Activated T-cell treated with anti-CD3 and anti-CD28 coated beads, Interleukin-2, amount 50 U/mL, for 24 hours (primary cell): ENCODE measurements around the gene PRKAR2A.
"Not testable (repeated sequence)": the region's sequence is repeated elsewhere in the genome, so short reads cannot be mapped to it uniquely, and the experiment has no call there.

Source experiments
- DNase-seq: peaks from one replicate; pipeline ENCODE4 v3.0.0-alpha.2; 2020
- H3K27ac Mint-ChIP-seq: 2 replicates; pipeline ENCODE4 v1.8.0; 2020; ENCODE audit warnings: mild to moderate bottlenecking, mixed read lengths
- H3K27me3 Mint-ChIP-seq: 2 replicates; pipeline ENCODE4 v1.8.0; 2020; ENCODE audit warnings: mixed read lengths
- H3K36me3 Mint-ChIP-seq: 2 replicates; pipeline ENCODE4 v1.8.0; 2020; ENCODE audit warnings: low read depth, mixed read lengths
- H3K4me1 Mint-ChIP-seq: 2 replicates; pipeline ENCODE4 v1.8.0; 2020; ENCODE audit warnings: low read depth, mixed read lengths
- H3K4me3 Mint-ChIP-seq: 2 replicates; pipeline ENCODE4 v1.8.0; 2020; ENCODE audit warnings: mild to moderate bottlenecking, moderate library complexity, mixed read lengths
- H3K9me3 Mint-ChIP-seq: 2 replicates; pipeline ENCODE4 v1.8.0; 2020; ENCODE audit warnings: mixed read lengths

PRKAR2A gene

GRCh38 chr3:48855681-48856447 lies 8.2 kb upstream of the PRKAR2A start:
- no peak for DNase-seq
- H3K27ac Mint-ChIP-seq: no peak overlapping the region
- H3K9me3 Mint-ChIP-seq: no peaks in the 10 kb centered on the region
- H3K27me3 Mint-ChIP-seq: no peaks in the 10 kb centered on the region
- no peaks in the 10 kb centered on the region for H3K4me1 Mint-ChIP-seq
- H3K4me3 Mint-ChIP-seq: no peak overlapping the region
- peaks cover 38% of the 10 kb centered on the region for H3K36me3 Mint-ChIP-seq

GRCh38 chr3:48852151-48852550 lies 4.5 kb upstream of the PRKAR2A start:
- H3K27me3 Mint-ChIP-seq: no peaks in the 10 kb centered on the region
- peaks cover 17% of the 10 kb centered on the region for H3K36me3 Mint-ChIP-seq
- H3K4me1 Mint-ChIP-seq: peaks cover 8% of the 10 kb centered on the region
- H3K4me3 Mint-ChIP-seq: no peak overlapping the region
- no peak for DNase-seq
- H3K9me3 Mint-ChIP-seq: no peaks in the 10 kb centered on the region
- no peak overlapping the region for H3K27ac Mint-ChIP-seq

DNA sequence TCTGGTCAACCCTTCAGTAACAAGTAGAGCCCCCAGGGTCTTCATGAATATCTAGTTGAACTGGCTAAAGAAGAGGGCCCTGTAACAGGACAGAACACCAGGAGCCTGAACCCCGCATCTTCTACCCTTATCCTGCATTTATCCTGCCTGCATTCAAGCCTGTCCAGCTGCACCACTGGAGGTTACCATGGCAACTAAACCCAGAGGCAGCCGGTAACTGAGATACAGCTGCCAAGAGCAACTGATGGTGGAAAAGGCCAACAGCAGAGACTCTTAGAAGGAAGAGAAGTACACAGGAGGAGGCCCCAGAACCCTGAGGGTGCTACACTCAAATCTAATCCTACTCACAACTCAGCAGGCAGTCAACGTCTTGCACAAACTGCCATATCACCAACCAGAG lies 3.7 kb upstream of the PRKAR2A start:
- DNase-seq: no peak
- no peaks in the 10 kb centered on the region for H3K9me3 Mint-ChIP-seq

DNA sequence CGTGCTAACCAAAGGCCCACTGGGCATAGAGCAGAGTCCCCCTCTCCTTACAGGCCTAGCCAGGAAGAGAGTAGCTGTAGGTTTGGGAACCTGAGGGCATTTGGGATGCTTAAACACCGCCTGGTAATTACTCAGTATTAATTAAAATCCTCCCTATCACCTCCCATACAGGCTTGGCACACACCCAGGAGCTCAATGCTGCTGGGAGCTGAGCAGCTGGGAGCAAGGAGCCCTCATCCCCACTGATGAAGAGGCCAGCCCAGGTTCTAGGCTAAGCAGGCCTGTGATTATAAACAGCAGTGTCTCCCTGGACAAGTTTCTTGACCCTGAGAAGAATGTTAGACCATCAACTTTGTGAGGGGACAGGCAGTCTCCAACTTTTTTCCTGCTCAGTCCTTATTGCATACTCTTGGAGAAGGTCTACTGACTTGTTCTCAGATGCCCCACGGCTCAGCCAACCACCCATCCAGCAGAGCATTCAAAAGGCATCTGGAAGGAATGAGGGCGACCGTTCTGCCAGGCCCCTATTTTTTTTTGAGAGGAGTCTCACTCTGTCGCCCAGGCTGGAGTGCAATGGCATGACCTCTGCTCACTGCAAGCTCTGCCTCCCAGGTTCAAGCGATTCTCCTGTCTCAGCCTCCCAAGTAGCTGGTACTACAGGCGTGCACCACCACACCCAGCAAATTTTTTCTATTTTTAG lies 1.3 kb upstream of the PRKAR2A start:
- Mint-ChIP-seq H3K4me3 (no peak overlapping the region), H3K27ac (peak overlapping the region; percentile 96)

More for the DNA sequence above, 3.7 kb upstream of the PRKAR2A start:
- peaks cover 16% of the 10 kb centered on the region for H3K36me3 Mint-ChIP-seq
- H3K4me3 Mint-ChIP-seq: no peak overlapping the region
- no peak overlapping the region for H3K27ac Mint-ChIP-seq
- H3K27me3 Mint-ChIP-seq: no peaks in the 10 kb centered on the region
- peaks cover 14% of the 10 kb centered on the region for H3K4me1 Mint-ChIP-seq

GRCh38 chr3:48847053-48847503 lies 596 bp downstream of the PRKAR2A start:
- Mint-ChIP-seq H3K4me3 (peak overlapping the region; percentile 87), H3K27me3 (no peaks in the 10 kb centered on the region), H3K27ac (peak overlapping the region; percentile 85), H3K4me1 (peaks cover 28% of the 10 kb centered on the region), H3K9me3 (no peaks in the 10 kb centered on the region), H3K36me3 (peaks cover 16% of the 10 kb centered on the region)
- DNase-seq: peak; percentile 73

More for the DNA sequence above, 1.3 kb upstream of the PRKAR2A start:
- peaks cover 28% of the 10 kb centered on the region for H3K4me1 Mint-ChIP-seq
- peaks cover 16% of the 10 kb centered on the region for H3K36me3 Mint-ChIP-seq
- DNase-seq: no peak
- no peaks in the 10 kb centered on the region for H3K27me3 Mint-ChIP-seq
- no peaks in the 10 kb centered on the region for H3K9me3 Mint-ChIP-seq

GRCh38 chr3:48845170-48845569 lies 2.5 kb downstream of the PRKAR2A start:
- peaks cover 29% of the 10 kb centered on the region for H3K4me1 Mint-ChIP-seq
- H3K4me3 Mint-ChIP-seq: peak overlapping the region; percentile 87
- no peaks in the 10 kb centered on the region for H3K27me3 Mint-ChIP-seq
- H3K36me3 Mint-ChIP-seq: peaks cover 16% of the 10 kb centered on the region
- DNase-seq: no peak
- H3K9me3 Mint-ChIP-seq: no peaks in the 10 kb centered on the region
- no peak overlapping the region for H3K27ac Mint-ChIP-seq

GRCh38 chr3:48837163-48837562 lies 10.5 kb downstream of the PRKAR2A start:
- H3K27ac Mint-ChIP-seq: peak overlapping the region; percentile 54
- H3K36me3 Mint-ChIP-seq: peaks cover 29% of the 10 kb centered on the region
- H3K4me1 Mint-ChIP-seq: peaks cover 26% of the 10 kb centered on the region
- H3K9me3 Mint-ChIP-seq: no peaks in the 10 kb centered on the region
- no peaks in the 10 kb centered on the region for H3K27me3 Mint-ChIP-seq
- H3K4me3 Mint-ChIP-seq: no peak overlapping the region
- DNase-seq: no peak

- no peak overlapping the region for H3K27ac Mint-ChIP-seq
- H3K36me3 Mint-ChIP-seq: peaks cover 29% of the 10 kb centered on the region
- DNase-seq: no peak
- H3K4me1 Mint-ChIP-seq: peaks cover 24% of the 10 kb centered on the region
- H3K27me3 Mint-ChIP-seq: no peaks in the 10 kb centered on the region
- no peaks in the 10 kb centered on the region for H3K9me3 Mint-ChIP-seq
- H3K4me3 Mint-ChIP-seq: no peak overlapping the region
Observed at GRCh38 chr3:48835650-48836366, 11.9 kb downstream of the PRKAR2A start.

DNA sequence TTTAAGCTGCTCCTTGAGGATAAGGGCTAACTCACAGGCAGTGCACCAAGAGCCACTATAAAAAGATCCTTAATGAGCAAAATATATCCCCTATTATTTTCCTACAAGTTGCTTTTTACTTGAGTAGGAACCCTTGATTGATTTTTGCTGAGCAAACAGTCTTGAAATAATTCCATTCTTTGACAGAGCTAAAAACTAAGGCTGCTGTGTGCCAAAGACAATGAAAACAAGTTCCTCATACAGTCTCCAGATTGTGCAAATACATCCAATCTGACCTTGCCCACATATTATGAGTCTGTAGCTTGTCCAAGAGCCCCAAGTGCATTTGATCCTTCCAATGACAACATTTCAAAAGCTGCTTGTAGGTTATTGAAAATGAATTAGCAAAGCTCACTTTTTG lies 15.0 kb downstream of the PRKAR2A start:
- peaks cover 17% of the 10 kb centered on the region for H3K4me1 Mint-ChIP-seq
- H3K27ac Mint-ChIP-seq: no peak overlapping the region
- no peaks in the 10 kb centered on the region for H3K9me3 Mint-ChIP-seq
- H3K27me3 Mint-ChIP-seq: no peaks in the 10 kb centered on the region
- H3K36me3 Mint-ChIP-seq: peaks cover 23% of the 10 kb centered on the region
- no peak for DNase-seq
- no peak overlapping the region for H3K4me3 Mint-ChIP-seq

GRCh38 chr3:48830715-48831114 lies 17.0 kb downstream of the PRKAR2A start:
- no peaks in the 10 kb centered on the region for H3K9me3 Mint-ChIP-seq
- DNase-seq: no peak
- H3K27ac Mint-ChIP-seq: no peak overlapping the region
- peaks cover 13% of the 10 kb centered on the region for H3K36me3 Mint-ChIP-seq
- H3K4me3 Mint-ChIP-seq: no peak overlapping the region
- peaks cover 11% of the 10 kb centered on the region for H3K4me1 Mint-ChIP-seq
- no peaks in the 10 kb centered on the region for H3K27me3 Mint-ChIP-seq

DNA sequence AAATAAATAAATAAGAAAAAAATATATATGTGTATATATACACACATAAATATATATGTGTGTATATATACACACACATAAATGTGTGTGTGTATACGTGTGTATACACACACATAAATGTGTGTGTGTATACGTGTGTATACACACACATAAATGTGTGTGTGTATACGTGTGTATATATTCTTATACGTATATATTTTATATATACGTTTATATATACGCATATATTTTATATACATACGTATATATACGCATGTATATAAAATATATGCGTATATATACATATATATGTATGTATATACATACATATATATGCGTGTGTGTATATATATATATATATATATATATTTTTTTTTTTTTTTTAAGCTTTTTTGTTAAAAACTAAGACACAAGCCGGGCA lies 18.1 kb downstream of the PRKAR2A start:
- not testable (repeated sequence) for H3K27ac Mint-ChIP-seq, H3K9me3 Mint-ChIP-seq, H3K27me3 Mint-ChIP-seq, DNase-seq, H3K4me3 Mint-ChIP-seq, H3K36me3 Mint-ChIP-seq
- peaks cover 11% of the 10 kb centered on the region for H3K4me1 Mint-ChIP-seq

DNA sequence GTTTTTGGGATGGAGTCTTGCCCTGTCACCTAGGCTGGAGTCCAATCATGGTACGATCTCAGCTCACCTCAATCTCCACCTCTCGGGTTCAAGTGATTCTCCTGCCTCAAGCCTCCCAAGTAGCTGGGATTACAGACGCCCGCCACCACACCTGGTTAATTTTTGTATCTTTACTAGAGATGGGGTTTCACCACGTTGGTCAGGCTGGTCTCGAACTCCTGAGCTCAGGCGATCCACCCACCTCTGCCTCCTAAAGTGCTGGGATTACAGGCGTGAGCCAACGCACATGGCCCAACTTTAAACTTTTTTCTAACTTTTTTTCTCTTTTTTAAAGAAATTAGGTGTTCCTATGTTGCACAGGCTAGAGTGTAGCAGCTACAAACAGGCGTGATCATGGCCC lies 19.8 kb downstream of the PRKAR2A start:
- not testable (repeated sequence) for H3K27me3 Mint-ChIP-seq, H3K27ac Mint-ChIP-seq, DNase-seq, H3K4me3 Mint-ChIP-seq, H3K9me3 Mint-ChIP-seq
- Mint-ChIP-seq H3K4me1 (peaks cover 12% of the 10 kb centered on the region), H3K36me3 (peaks cover 10% of the 10 kb centered on the region)

DNA sequence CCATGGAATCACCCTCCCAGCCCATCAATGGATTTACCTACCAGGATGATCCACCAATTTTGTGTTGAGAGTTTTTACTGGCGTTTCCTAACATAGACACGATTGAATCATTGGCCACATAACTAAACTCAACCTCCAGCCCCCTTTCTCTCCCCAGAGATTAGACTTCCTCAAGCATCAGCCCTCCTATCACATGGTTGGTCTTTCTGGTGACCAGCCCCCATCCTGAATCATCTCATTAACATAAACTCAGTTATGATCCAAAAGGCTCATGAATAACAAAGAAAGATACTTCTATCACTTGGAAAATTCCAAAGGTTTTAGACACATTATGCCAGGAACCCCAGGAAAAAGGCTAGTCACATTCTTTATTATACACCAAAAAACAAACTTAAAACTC lies 21.2 kb downstream of the PRKAR2A start:
- DNase-seq: no peak
- H3K27ac Mint-ChIP-seq: no peak overlapping the region
- no peaks in the 10 kb centered on the region for H3K9me3 Mint-ChIP-seq
- peaks cover 12% of the 10 kb centered on the region for H3K4me1 Mint-ChIP-seq
- H3K36me3 Mint-ChIP-seq: peaks cover 15% of the 10 kb centered on the region
- no peak overlapping the region for H3K4me3 Mint-ChIP-seq
- H3K27me3 Mint-ChIP-seq: no peaks in the 10 kb centered on the region

- DNase-seq: no peak
- Mint-ChIP-seq H3K9me3 (no peaks in the 10 kb centered on the region), H3K27ac (no peak overlapping the region), H3K27me3 (no peaks in the 10 kb centered on the region), H3K4me1 (peaks cover 38% of the 10 kb centered on the region), H3K36me3 (peaks cover 12% of the 10 kb centered on the region), H3K4me3 (no peak overlapping the region)
Observed at GRCh38 chr3:48820612-48821324, 26.9 kb downstream of the PRKAR2A start.
